Body of pancreas (tissue), 4 donors: ENCODE data around the gene RAB25. TPM values are rescaled to one million over a fixed set of nuclear protein-coding genes. Genes with fewer than 3 reads are reported as not detected.
"Not testable (repeated sequence)": the region's sequence is repeated elsewhere in the genome, so short reads cannot be mapped to it uniquely, and the experiment has no call there.

Experiments
- ATAC-seq: fragments of 150-250 bp; one replicate; pipeline ENCODE4 v1.9.1; 2016
- DNase-seq, 4 donors: peaks; one replicate each; pipeline ENCODE4 v3.0.0-alpha.2; 2019
- H3K27ac ChIP-seq, 4 donors: fragments of 200-600 bp; sonication (generic); 1 replicate in 3 of 4; 2 replicates in 1 of 4; pipeline versions ENCODE4 v1.5.1 to v1.6.1; 2016 to 2019; ENCODE audit warnings: mild to moderate bottlenecking in 1 of 4, mixed read lengths in 1 of 4, moderate library complexity in 1 of 4
- H3K27me3 ChIP-seq, 2 donors: fragments of 200-600 bp; sonication (generic); one replicate each; pipeline ENCODE4 v1.6.0; 2016; ENCODE audit warnings: mild to moderate bottlenecking in 1 of 2
- H3K36me3 ChIP-seq, 2 donors: fragments of 200-600 bp; sonication (generic); replicated peaks in 1 of 2; 2 replicates each; pipeline ENCODE4 v1.5.1; 2016; ENCODE audit warnings: low read depth in 2 of 2; ENCODE audit not compliant: insufficient read depth in 1 of 2
- H3K4me1 ChIP-seq: fragments of 200-600 bp; sonication (generic); one replicate; pipeline ENCODE4 v1.6.0; 2016
- H3K4me3 ChIP-seq, 2 donors: fragments of 200-600 bp; sonication (generic); 1 replicate in 1 of 2; 2 replicates in 1 of 2; pipeline ENCODE4 v1.5.1; 2016 to 2019
- H3K9me3 ChIP-seq, 3 donors: fragments of 200-600 bp; sonication (generic); 1 replicate in 2 of 3; 2 replicates in 1 of 3; pipeline ENCODE4 v1.5.1; 2016
- POLR2A ChIP-seq, 3 donors: fragments of 450-650 bp; IDR thresholded peaks; one replicate each; pipeline ENCODE4 v1.6.1; 2016; ENCODE audit warnings: antibody characterized with exemption in 3 of 3, mild to moderate bottlenecking in 2 of 3
- WGBS, 2 donors: methylation state at CpG; one replicate each; pipeline ENCODE4 v1.1.5; 2017; 5-methylcytosine and 5-hydroxymethylcytosine counted together
- intact Hi-C: fragments of 100-400 bp; cut with DNase I; formaldehyde crosslinking; loops from one replicate; pipeline ENCODE4 v1.15.1; 2023
- total RNA-seq, 2 donors: library from RNA; depleted of rRNA; stranded (reverse); fragments of >200 nt; gene quantifications; one replicate each; pipeline ENCODE4 v1.1.0, GENCODE V29; 2016
- TF ChIP-seq, protein P1 (sequence below), 7 experiments: fragments of 450-650 bp in 4 of 7; fragments of 200-600 bp in 3 of 7; sonication (generic) in 3 of 7; IDR thresholded peaks; one replicate each; pipeline ENCODE4 v1.5.1; 2016 to 2019; ENCODE audit warnings: antibody characterized with exemption in 7 of 7

The RAB25 gene
- total RNA-seq, 2 donors from 2014 or later = 31.3 to 66.7 TPM

DNA sequence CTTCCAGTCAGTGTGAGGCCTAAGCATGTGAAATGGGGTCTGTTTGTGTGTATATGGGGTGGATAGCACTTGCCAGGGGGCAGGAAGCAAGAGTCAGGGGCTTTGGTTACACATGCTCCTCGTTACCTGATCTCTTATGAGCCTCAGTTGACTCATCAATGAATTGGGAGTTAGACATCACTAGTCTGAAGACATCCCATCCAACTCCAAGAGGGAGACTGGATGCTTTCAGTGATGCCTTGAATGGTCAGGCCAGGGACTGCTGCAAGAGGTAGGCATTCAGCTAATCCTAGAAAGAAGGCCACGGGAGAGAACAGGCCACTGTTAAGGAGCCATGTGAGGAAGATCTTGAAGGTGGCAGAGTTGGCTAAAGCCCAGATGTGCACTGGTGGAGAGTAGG lies 6.3 kb downstream of the RAB25 start:
- H3K27ac ChIP-seq = no peak overlapping the region
- H3K4me1 ChIP-seq = peaks cover 14% of the 10 kb centered on the region
- H3K27me3 ChIP-seq = no peaks in the 10 kb centered on the region
- DNase-seq = no peak
- no peak overlapping the region for H3K4me3 ChIP-seq
- TF ChIP-seq, protein P1, sequence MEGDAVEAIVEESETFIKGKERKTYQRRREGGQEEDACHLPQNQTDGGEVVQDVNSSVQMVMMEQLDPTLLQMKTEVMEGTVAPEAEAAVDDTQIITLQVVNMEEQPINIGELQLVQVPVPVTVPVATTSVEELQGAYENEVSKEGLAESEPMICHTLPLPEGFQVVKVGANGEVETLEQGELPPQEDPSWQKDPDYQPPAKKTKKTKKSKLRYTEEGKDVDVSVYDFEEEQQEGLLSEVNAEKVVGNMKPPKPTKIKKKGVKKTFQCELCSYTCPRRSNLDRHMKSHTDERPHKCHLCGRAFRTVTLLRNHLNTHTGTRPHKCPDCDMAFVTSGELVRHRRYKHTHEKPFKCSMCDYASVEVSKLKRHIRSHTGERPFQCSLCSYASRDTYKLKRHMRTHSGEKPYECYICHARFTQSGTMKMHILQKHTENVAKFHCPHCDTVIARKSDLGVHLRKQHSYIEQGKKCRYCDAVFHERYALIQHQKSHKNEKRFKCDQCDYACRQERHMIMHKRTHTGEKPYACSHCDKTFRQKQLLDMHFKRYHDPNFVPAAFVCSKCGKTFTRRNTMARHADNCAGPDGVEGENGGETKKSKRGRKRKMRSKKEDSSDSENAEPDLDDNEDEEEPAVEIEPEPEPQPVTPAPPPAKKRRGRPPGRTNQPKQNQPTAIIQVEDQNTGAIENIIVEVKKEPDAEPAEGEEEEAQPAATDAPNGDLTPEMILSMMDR (IDR thresholded peaks at IDR 0.05) = no peak
- TF ChIP-seq POLR2A (IDR thresholded peaks at IDR 0.05) = no peak
- no peaks in the 10 kb centered on the region for H3K9me3 ChIP-seq
- intact Hi-C loops = no loop called here
- WGBS, 2 donors = 78 to 80% methylated on average over 2 of the region's 2 CpGs
- no peak for ATAC-seq
- H3K36me3 ChIP-seq = peaks cover 0 to 2% of the 10 kb centered on the region in 2 donors

DNA sequence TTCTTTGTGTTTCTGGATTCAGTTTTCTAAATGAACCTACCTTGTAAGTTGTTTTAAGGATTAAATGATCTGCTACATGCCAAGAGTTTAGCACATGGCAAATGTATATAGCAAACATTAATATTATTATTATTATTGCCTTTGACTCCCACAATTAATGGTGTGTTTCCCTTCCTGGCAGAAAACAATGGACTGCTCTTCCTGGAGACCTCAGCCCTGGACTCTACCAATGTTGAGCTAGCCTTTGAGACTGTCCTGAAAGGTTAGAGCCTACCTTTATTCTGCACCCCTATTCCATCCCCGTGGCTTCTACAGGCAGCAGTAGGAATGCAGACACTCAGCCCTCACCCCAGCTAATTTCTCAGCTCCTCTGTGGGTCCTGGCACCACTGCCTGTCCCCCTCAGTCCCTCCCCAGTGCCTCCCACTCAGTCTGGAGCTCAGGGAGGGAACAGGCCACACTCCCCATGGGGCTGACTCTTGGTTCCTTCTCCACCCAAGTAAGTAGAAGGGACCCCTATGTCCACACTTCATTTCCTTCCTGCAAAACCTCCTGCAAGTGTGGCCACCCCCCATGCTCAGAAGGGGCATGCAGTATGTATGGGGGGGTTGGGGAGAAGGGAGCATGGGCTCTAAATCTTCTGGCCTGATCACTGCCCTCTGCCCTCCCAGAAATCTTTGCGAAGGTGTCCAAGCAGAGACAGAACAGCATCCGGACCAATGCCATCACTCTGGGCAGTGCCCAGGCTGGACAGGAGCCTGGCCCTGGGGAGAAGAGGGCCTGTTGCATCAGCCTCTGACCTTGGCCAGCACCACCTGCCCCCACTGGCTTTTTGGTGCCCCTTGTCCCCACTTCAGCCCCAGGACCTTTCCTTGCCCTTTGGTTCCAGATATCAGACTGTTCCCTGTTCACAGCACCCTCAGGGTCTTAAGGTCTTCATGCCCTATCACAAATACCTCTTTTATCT lies 8.8 kb downstream of the RAB25 start:
- 68 to 92% methylated on average over 2 to 3 of the region's 3 CpGs for WGBS, 2 donors
- Histone ChIP-seq H3K27ac (no peak overlapping the region), H3K36me3 (peaks cover 0 to 2% of the 10 kb centered on the region in 2 donors), H3K4me1 (no peaks in the 10 kb centered on the region), H3K9me3 (no peaks in the 10 kb centered on the region), H3K27me3 (no peaks in the 10 kb centered on the region), H3K4me3 (no peak overlapping the region)
- intact Hi-C loops = no loop called here
- TF ChIP-seq POLR2A (IDR thresholded peaks at IDR 0.05) = no peak
- TF ChIP-seq, protein P1 (IDR thresholded peaks at IDR 0.05) = no peak
- ATAC-seq (no peak), DNase-seq (no peak)

DNA sequence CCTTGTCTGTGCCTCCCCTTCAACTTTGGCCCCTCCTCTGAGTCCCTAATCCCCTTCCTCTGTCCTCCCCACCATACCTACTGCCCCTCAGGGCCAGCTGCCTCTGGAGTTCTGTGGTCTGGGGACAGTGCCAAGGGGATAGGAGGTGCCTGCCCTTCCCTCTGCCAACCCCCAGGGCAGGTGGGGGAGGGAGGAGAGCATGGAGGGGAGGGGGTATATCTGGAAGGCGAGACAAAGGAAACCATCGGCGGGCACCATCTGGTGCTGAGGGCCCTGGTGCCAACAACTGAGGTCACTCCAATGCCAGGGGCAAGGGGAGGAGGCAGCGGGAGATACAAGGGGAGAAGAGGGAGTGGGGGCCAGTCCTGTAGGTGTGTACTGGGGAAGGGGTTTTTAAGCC lies 9.6 kb downstream of the RAB25 start:
- DNase-seq (no peak), ATAC-seq (no peak)
- Histone ChIP-seq H3K9me3 (no peaks in the 10 kb centered on the region), H3K27me3 (no peaks in the 10 kb centered on the region), H3K4me3 (no peak overlapping the region), H3K36me3 (peaks cover 0 to 2% of the 10 kb centered on the region in 2 donors), H3K27ac (no peak overlapping the region), H3K4me1 (peaks cover 4% of the 10 kb centered on the region)
- no peak for TF ChIP-seq POLR2A (IDR thresholded peaks at IDR 0.05)
- TF ChIP-seq, protein P1 (IDR thresholded peaks at IDR 0.05) = no peak
- 31 to 46% methylated on average over 3 to 4 of the region's 4 CpGs for WGBS, 2 donors
- intact Hi-C loops = no loop called here

DNA sequence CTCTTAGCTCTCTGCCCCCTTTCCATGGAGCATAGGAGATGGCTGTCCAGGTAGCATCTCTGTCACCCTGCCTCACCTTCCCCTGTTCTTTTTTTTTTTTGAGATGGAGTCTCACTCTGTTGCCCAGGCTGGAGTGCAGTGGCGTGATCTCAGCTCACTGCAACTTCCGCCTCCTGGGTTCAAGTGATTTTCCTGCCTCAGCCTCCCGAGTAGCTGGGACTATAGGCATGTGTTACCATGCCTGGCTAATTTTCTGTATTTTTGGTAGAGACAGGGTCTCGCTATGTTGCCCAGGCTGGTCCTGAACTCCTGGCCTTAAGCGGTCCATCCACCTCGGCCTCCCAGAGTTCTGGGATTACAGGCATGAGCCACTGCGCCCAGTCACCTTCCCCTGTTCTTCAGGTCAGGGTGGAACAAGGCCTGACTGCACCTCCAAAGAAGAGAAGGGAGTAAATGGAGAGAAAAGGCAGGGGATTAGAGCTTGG lies 10.4 kb downstream of the RAB25 start:
- H3K27me3 ChIP-seq, H3K9me3 ChIP-seq, intact Hi-C loops, H3K4me3 ChIP-seq, DNase-seq, H3K27ac ChIP-seq, ATAC-seq, H3K36me3 ChIP-seq: not testable (repeated sequence)
- peaks cover 12% of the 10 kb centered on the region for H3K4me1 ChIP-seq
- 87 to 94% methylated on average over 7 of the region's 7 CpGs for WGBS, 2 donors

DNA sequence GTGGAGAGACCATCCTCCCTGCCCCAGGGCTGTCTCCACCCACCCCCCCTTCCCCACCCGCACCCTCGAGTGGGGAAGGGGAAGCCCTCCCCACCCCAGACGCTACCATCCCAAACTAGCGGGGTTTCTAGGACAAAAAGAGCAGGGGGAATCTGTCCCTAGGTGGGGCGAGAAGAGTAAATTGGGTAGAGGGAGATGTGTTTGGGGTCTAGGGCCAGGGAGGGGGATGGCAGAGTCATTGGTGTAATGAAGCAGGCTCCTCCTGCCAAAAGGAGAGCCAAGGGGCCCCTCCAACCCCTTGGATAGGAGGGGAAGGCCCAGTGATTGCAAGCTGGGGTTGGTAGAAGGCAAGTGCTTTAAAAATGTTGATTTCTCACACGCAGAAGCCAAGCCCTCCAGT lies 11.3 kb downstream of the RAB25 start:
- no peaks in the 10 kb centered on the region for H3K9me3 ChIP-seq
- intact Hi-C loops = no loop called here
- H3K27me3 ChIP-seq = no peaks in the 10 kb centered on the region
- ATAC-seq (no peak), DNase-seq (no peak)
- H3K27ac ChIP-seq = no peak overlapping the region
- H3K4me3 ChIP-seq = no peak overlapping the region
- 61 to 69% methylated on average over 6 of the region's 6 CpGs for WGBS, 2 donors
- TF ChIP-seq POLR2A (IDR thresholded peaks at IDR 0.05) = no peak
- TF ChIP-seq, protein P1 (IDR thresholded peaks at IDR 0.05) = no peak
- H3K4me1 ChIP-seq = peaks cover 13% of the 10 kb centered on the region
- peaks cover 0 to 2% of the 10 kb centered on the region in 2 donors for H3K36me3 ChIP-seq
